GM12878 (cell line): ENCODE measurements around the gene SHLD1.

ENCODE experiments used
- CHD2 ChIP-seq: IDR thresholded peaks from 2 replicates; pipeline ENCODE4 v1.6.1; 2011; ENCODE audit warnings: low read depth, low read length, improper control_type of control experiment, borderline replicate concordance
- CTCF ChIP-seq, 3 experiments: IDR thresholded peaks in 2 of 3; conservative IDR thresholded peaks in 1 of 3; 2 replicates each; pipeline ENCODE4 v1.5.1; 2011; ENCODE audit warnings: low read depth in 3 of 3, low read length in 3 of 3, mild to moderate bottlenecking in 3 of 3, control low read depth in 2 of 3, moderate library complexity in 2 of 3, inconsistent platforms in 1 of 3, mixed read lengths in 1 of 3; ENCODE audit not compliant: control insufficient read depth in 2 of 3, insufficient read depth in 1 of 3; ENCODE audit errors: extremely low read depth in 1 of 3
- EZH2 ChIP-seq: IDR thresholded peaks from 2 replicates; pipeline ENCODE4 v1.6.1; 2012; ENCODE audit warnings: low read depth, mild to moderate bottlenecking, control low read depth, inconsistent platforms, low read length, borderline replicate concordance; ENCODE audit not compliant: control insufficient read depth
- FOS ChIP-seq: IDR thresholded peaks from 3 replicates; pipeline ENCODE4 v1.6.1; 2011; ENCODE audit warnings: borderline replicate concordance; ENCODE audit not compliant: insufficient read length; ENCODE audit errors: extremely low read depth
- POLR2A ChIP-seq: IDR thresholded peaks from 2 replicates; pipeline ENCODE4 v1.6.1; 2011; ENCODE audit warnings: low read depth, mild to moderate bottlenecking, low read length
- YY1 ChIP-seq: IDR thresholded peaks from 2 replicates; pipeline ENCODE4 v1.6.1; 2011; ENCODE audit warnings: low read depth, mild to moderate bottlenecking, low read length

GRCh38 chr20:5742041-5742440 is 8.2 kb upstream of the SHLD1 start:
- no peak for TF ChIP-seq YY1
- no peak for TF ChIP-seq POLR2A
- no peak for TF ChIP-seq CTCF (IDR thresholded peaks at IDR 0.05 in 2 of 3, conservative IDR thresholded peaks at IDR 0.05 in 1 of 3; ENCODE audit: control insufficient read depth in 2 of 3, extremely low read depth in 1 of 3, insufficient read depth in 1 of 3, low read depth in 3 of 3, low read length in 3 of 3)
- TF ChIP-seq CHD2 = no peak
- TF ChIP-seq FOS = no peak
- no peak for TF ChIP-seq EZH2
